ENCODE data around the gene MAGEA1.
"Not testable (repeated sequence)": the region's sequence is repeated elsewhere in the genome, so short reads cannot be mapped to it uniquely, and the experiment has no call there.

MAGEA1 gene

GRCh38 chrX:153179131-153179530 lies at the start of gene MAGEA1:
MAGEA1 (plus strand) TSS chrX:153179284; CDS start chrX:153182390, 3,106 bp downstream.
- Mint-ChIP-seq H3K4me1 (no peaks in the 10 kb centered on the region), H3K27me3 (no peaks in the 10 kb centered on the region), H3K9me3 (no peaks in the 10 kb centered on the region), H3K36me3 (no peaks in the 10 kb centered on the region), H3K4me3 (no peak within 1 kb of the TSS), H3K27ac (no peak within 1 kb of the TSS)

- H3K9me3 Mint-ChIP-seq, H3K4me1 Mint-ChIP-seq, H3K4me3 Mint-ChIP-seq, H3K27ac Mint-ChIP-seq, H3K27me3 Mint-ChIP-seq, H3K36me3 Mint-ChIP-seq: not testable (repeated sequence)
Observed at GRCh38 chrX:153132924-153133323, 46.2 kb upstream of the MAGEA1 start.

GRCh38 chrX:153139074-153139473 lies 40.0 kb upstream of the MAGEA1 start:
- not testable (repeated sequence) for H3K27ac Mint-ChIP-seq, H3K9me3 Mint-ChIP-seq, H3K4me3 Mint-ChIP-seq, H3K4me1 Mint-ChIP-seq, H3K27me3 Mint-ChIP-seq, H3K36me3 Mint-ChIP-seq

- not testable (repeated sequence) for H3K27me3 Mint-ChIP-seq, H3K4me3 Mint-ChIP-seq, H3K4me1 Mint-ChIP-seq, H3K9me3 Mint-ChIP-seq, H3K27ac Mint-ChIP-seq, H3K36me3 Mint-ChIP-seq
Observed at GRCh38 chrX:153146288-153146687, 32.8 kb upstream of the MAGEA1 start.

GRCh38 chrX:153153516-153153915 lies 25.6 kb upstream of the MAGEA1 start:
- no peaks in the 10 kb centered on the region for H3K4me1 Mint-ChIP-seq
- no peak overlapping the region for H3K4me3 Mint-ChIP-seq
- H3K27me3 Mint-ChIP-seq = no peaks in the 10 kb centered on the region
- no peaks in the 10 kb centered on the region for H3K36me3 Mint-ChIP-seq
- no peak overlapping the region for H3K27ac Mint-ChIP-seq
- no peaks in the 10 kb centered on the region for H3K9me3 Mint-ChIP-seq

GRCh38 chrX:153157450-153157849 lies 21.6 kb upstream of the MAGEA1 start:
- Mint-ChIP-seq H3K9me3 (no peaks in the 10 kb centered on the region), H3K27me3 (no peaks in the 10 kb centered on the region), H3K36me3 (no peaks in the 10 kb centered on the region), H3K4me3 (no peak overlapping the region), H3K27ac (no peak overlapping the region), H3K4me1 (no peaks in the 10 kb centered on the region)

- Mint-ChIP-seq H3K36me3 (no peaks in the 10 kb centered on the region), H3K27me3 (no peaks in the 10 kb centered on the region), H3K9me3 (no peaks in the 10 kb centered on the region), H3K4me3 (no peak overlapping the region), H3K4me1 (no peaks in the 10 kb centered on the region), H3K27ac (no peak overlapping the region)
Observed at GRCh38 chrX:153158319-153158718, 20.8 kb upstream of the MAGEA1 start.

GRCh38 chrX:153161952-153162351 lies 17.1 kb upstream of the MAGEA1 start:
- H3K4me3 Mint-ChIP-seq = no peak overlapping the region

GRCh38 chrX:153164733-153165132 lies 14.4 kb upstream of the MAGEA1 start:
- no peaks in the 10 kb centered on the region for H3K4me1 Mint-ChIP-seq
- no peaks in the 10 kb centered on the region for H3K9me3 Mint-ChIP-seq
- no peaks in the 10 kb centered on the region for H3K36me3 Mint-ChIP-seq
- H3K27ac Mint-ChIP-seq = no peak overlapping the region
- no peak overlapping the region for H3K4me3 Mint-ChIP-seq
- H3K27me3 Mint-ChIP-seq = no peaks in the 10 kb centered on the region

More at GRCh38 chrX:153161952-153162351, 17.1 kb upstream of the MAGEA1 start:
- H3K27me3 Mint-ChIP-seq = no peaks in the 10 kb centered on the region
- H3K4me1 Mint-ChIP-seq = no peaks in the 10 kb centered on the region
- H3K36me3 Mint-ChIP-seq = no peaks in the 10 kb centered on the region
- no peak overlapping the region for H3K27ac Mint-ChIP-seq
- H3K9me3 Mint-ChIP-seq = no peaks in the 10 kb centered on the region

- H3K9me3 Mint-ChIP-seq, H3K4me1 Mint-ChIP-seq, H3K36me3 Mint-ChIP-seq, H3K27me3 Mint-ChIP-seq, H3K27ac Mint-ChIP-seq, H3K4me3 Mint-ChIP-seq: not testable (repeated sequence)
Observed at GRCh38 chrX:153168423-153168822, 10.7 kb upstream of the MAGEA1 start.

GRCh38 chrX:153181822-153182221 lies 2.7 kb downstream of the MAGEA1 start:
- no peak overlapping the region for H3K27ac Mint-ChIP-seq

GRCh38 chrX:153184787-153185186 lies 5.7 kb downstream of the MAGEA1 start:
- no peaks in the 10 kb centered on the region for H3K36me3 Mint-ChIP-seq
- H3K4me3 Mint-ChIP-seq = no peak overlapping the region
- peaks cover under 1% of the 10 kb centered on the region for H3K27me3 Mint-ChIP-seq

More at GRCh38 chrX:153181822-153182221, 2.7 kb downstream of the MAGEA1 start:
- Mint-ChIP-seq H3K9me3 (no peaks in the 10 kb centered on the region), H3K36me3 (no peaks in the 10 kb centered on the region), H3K27me3 (no peaks in the 10 kb centered on the region), H3K4me1 (no peaks in the 10 kb centered on the region), H3K4me3 (no peak overlapping the region)

GRCh38 chrX:153190381-153190780 lies 11.3 kb downstream of the MAGEA1 start:
- Mint-ChIP-seq H3K27ac (no peak overlapping the region), H3K4me3 (no peak overlapping the region), H3K36me3 (no peaks in the 10 kb centered on the region), H3K9me3 (no peaks in the 10 kb centered on the region), H3K4me1 (no peaks in the 10 kb centered on the region), H3K27me3 (peaks cover 3% of the 10 kb centered on the region)

More at GRCh38 chrX:153184787-153185186, 5.7 kb downstream of the MAGEA1 start:
- no peaks in the 10 kb centered on the region for H3K4me1 Mint-ChIP-seq
- no peaks in the 10 kb centered on the region for H3K9me3 Mint-ChIP-seq
- H3K27ac Mint-ChIP-seq = no peak overlapping the region

GRCh38 chrX:153200462-153200861 lies 21.4 kb downstream of the MAGEA1 start:
- Mint-ChIP-seq H3K36me3 (no peaks in the 10 kb centered on the region), H3K27ac (no peak overlapping the region), H3K27me3 (peaks cover 8% of the 10 kb centered on the region)

GRCh38 chrX:153206425-153207046 lies 27.5 kb downstream of the MAGEA1 start:
- H3K9me3 Mint-ChIP-seq = no peaks in the 10 kb centered on the region

More at GRCh38 chrX:153200462-153200861, 21.4 kb downstream of the MAGEA1 start:
- Mint-ChIP-seq H3K9me3 (no peaks in the 10 kb centered on the region), H3K4me1 (no peaks in the 10 kb centered on the region), H3K4me3 (no peak overlapping the region)

GRCh38 chrX:153209347-153209746 lies 30.3 kb downstream of the MAGEA1 start:
- H3K9me3 Mint-ChIP-seq = peaks cover 5% of the 10 kb centered on the region
- no peaks in the 10 kb centered on the region for H3K4me1 Mint-ChIP-seq
- no peak overlapping the region for H3K27ac Mint-ChIP-seq
- H3K4me3 Mint-ChIP-seq = no peak overlapping the region
- peaks cover 9% of the 10 kb centered on the region for H3K27me3 Mint-ChIP-seq
- peaks cover 4% of the 10 kb centered on the region for H3K36me3 Mint-ChIP-seq

More at GRCh38 chrX:153206425-153207046, 27.5 kb downstream of the MAGEA1 start:
- H3K27ac Mint-ChIP-seq = no peak overlapping the region
- peaks cover 11% of the 10 kb centered on the region for H3K27me3 Mint-ChIP-seq
- no peak overlapping the region for H3K4me3 Mint-ChIP-seq
- no peaks in the 10 kb centered on the region for H3K4me1 Mint-ChIP-seq
- H3K36me3 Mint-ChIP-seq = peaks cover 2% of the 10 kb centered on the region

- peaks cover 5% of the 10 kb centered on the region for H3K9me3 Mint-ChIP-seq
- H3K27ac Mint-ChIP-seq = no peak overlapping the region
- peaks cover 7% of the 10 kb centered on the region for H3K27me3 Mint-ChIP-seq
- no peak overlapping the region for H3K4me3 Mint-ChIP-seq
- H3K36me3 Mint-ChIP-seq = peaks cover 4% of the 10 kb centered on the region
- no peaks in the 10 kb centered on the region for H3K4me1 Mint-ChIP-seq
Observed at GRCh38 chrX:153214934-153215333, 35.9 kb downstream of the MAGEA1 start.
